ENCODE measurements around the gene SYK. TPM values are rescaled to one million over a fixed set of nuclear protein-coding genes. Genes with fewer than 3 reads are reported as not detected.

The SYK gene
- total and polyA plus RNA-seq, 5 donors: 0.97 to 9.5 (median 6.8) TPM

DNA sequence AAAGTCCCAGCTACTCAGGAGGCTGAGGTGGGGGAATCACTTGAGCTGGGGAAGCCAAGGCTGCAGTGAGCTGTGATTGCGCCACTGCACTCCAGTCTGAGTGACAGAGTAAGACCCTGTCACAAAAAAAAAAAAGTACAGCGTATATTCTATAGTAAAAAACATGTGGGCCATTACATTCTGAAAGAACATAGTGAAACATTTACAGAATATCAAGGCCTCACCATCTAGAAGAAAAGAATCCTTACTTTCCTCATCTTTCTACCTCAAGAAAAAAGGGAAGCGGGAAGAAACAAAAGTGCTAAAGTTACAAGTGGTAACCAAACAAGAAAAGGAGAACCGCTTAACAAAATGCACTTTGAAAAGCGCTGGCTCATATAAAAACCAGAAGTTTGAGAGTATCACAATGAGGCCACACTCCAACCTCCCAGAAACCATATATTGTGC lies 5.7 kb upstream of the SYK start:
- Histone ChIP-seq H3K4me1 (ENCODE audit: control insufficient read depth, insufficient read depth, low read length) (no peaks in the 10 kb centered on the region), H3K27ac (ENCODE audit: low read length) (no peak overlapping the region), H3K27me3 (ENCODE audit: control insufficient read depth, insufficient read depth) (no peaks in the 10 kb centered on the region), H3K9me3 (ENCODE audit: control insufficient read depth, low read length) (no peaks in the 10 kb centered on the region), H3K4me3 (ENCODE audit: low read length) (no peak overlapping the region)
- 80% methylated on average over 5 of the region's 5 CpGs for WGBS
- intact Hi-C loops (cut with DNase I): no loop called here
- DNase-seq (no peak), ATAC-seq (no peak)

DNA sequence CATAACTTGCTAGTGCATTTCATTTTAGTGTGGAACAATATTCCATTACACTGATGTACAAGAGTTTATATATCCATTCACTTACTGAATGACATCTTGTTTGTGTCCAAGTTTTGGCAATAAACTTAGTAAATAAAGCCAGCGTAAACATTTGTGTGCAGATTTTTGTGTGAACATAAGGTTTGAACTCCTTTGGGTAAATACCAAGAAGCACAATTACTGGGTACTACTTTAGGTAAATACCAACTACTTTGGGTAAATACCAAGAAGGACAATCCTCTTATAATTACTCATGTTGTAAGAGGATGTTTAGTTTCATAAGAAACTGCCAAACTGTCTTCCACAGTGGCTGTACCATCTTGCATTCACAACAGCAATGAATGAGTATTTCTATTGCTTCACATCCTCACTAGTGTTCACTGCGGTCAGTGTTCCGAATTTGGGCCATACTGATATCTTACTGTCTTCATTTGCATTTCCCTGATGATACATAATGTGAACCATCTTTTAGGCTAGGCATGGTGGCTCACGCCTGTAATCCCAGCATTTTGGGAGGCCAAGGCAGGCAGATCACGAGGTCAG lies 2.3 kb upstream of the SYK start:
- no peak overlapping the region for H3K27ac ChIP-seq (ENCODE audit: low read length)
- no peaks in the 10 kb centered on the region for H3K27me3 ChIP-seq (ENCODE audit: control insufficient read depth, insufficient read depth)
- H3K4me3 ChIP-seq (ENCODE audit: low read length): no peak overlapping the region
- ATAC-seq (no peak), DNase-seq (no peak)
- WGBS: 79% methylated on average over 5 of the region's 5 CpGs
- H3K9me3 ChIP-seq (ENCODE audit: control insufficient read depth, low read length): no peaks in the 10 kb centered on the region
- no peaks in the 10 kb centered on the region for H3K4me1 ChIP-seq (ENCODE audit: control insufficient read depth, insufficient read depth, low read length)
- intact Hi-C loops (cut with DNase I): no loop called here

DNA sequence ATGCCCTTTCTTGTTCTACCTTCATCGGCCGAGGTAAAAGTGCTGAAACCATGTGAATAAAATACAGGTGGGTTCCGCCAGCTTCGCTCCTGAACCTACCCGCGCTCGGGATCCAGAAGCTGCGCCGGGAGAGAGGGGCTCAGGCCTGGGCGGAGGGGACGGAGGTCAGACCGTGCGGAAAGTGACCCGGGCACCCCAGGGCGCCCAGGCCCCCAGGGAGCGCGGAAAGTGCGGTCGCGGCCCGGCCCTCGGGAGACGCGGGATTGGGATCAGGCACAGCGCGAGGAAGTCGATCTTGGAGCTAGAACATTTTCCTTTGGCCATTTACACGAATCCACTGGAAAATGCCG lies 329 bp downstream of the SYK start:
- Histone ChIP-seq H3K4me3 (ENCODE audit: low read length) (peak overlapping the region; percentile 8), H3K9me3 (ENCODE audit: control insufficient read depth, low read length) (no peaks in the 10 kb centered on the region), H3K27ac (ENCODE audit: low read length) (no peak overlapping the region), H3K27me3 (ENCODE audit: control insufficient read depth, insufficient read depth) (no peaks in the 10 kb centered on the region), H3K4me1 (ENCODE audit: control insufficient read depth, insufficient read depth, low read length) (no peaks in the 10 kb centered on the region)
- 5% methylated on average over 29 of the region's 29 CpGs for WGBS
- intact Hi-C loops (cut with DNase I): no loop called here
- ATAC-seq (peak; percentile 51 to 54), DNase-seq (no peak)

DNA sequence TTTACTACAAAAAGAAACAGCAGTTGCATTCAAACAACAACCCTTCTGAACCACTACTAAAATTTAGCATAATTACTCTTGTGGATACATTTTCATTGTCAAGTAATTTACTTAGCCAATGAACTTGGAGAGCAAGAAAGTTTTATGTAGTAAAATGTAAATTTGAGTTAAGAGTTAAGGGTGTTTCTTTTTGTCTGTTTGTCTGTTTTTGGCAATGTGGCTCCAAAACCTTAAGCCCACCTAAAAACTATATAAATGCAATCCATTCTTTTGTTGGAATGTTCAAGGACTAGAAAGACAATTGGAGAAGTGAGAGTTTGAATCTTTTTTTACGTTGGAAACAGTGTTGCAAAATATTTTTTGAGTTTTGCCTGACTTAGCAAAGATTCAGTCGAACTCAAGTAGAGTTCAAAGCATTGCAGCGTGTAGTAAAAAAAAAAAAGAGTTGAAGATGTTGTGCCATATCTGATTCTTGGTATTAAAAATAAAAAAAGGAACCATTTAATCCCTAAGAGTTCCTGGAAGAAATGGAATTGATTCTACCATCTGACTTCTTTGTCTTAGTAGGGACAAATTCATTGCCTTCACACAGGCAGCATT lies 867 bp downstream of the SYK start:
- 74% methylated on average over 3 of the region's 3 CpGs for WGBS
- Histone ChIP-seq H3K27ac (ENCODE audit: low read length) (no peak overlapping the region), H3K4me3 (ENCODE audit: low read length) (peak overlapping the region; percentile 8), H3K9me3 (ENCODE audit: control insufficient read depth, low read length) (no peaks in the 10 kb centered on the region), H3K4me1 (ENCODE audit: control insufficient read depth, insufficient read depth, low read length) (no peaks in the 10 kb centered on the region), H3K27me3 (ENCODE audit: control insufficient read depth, insufficient read depth) (no peaks in the 10 kb centered on the region)
- no peak for ATAC-seq
- intact Hi-C loops (cut with DNase I): no loop called here
- DNase-seq: no peak

DNA sequence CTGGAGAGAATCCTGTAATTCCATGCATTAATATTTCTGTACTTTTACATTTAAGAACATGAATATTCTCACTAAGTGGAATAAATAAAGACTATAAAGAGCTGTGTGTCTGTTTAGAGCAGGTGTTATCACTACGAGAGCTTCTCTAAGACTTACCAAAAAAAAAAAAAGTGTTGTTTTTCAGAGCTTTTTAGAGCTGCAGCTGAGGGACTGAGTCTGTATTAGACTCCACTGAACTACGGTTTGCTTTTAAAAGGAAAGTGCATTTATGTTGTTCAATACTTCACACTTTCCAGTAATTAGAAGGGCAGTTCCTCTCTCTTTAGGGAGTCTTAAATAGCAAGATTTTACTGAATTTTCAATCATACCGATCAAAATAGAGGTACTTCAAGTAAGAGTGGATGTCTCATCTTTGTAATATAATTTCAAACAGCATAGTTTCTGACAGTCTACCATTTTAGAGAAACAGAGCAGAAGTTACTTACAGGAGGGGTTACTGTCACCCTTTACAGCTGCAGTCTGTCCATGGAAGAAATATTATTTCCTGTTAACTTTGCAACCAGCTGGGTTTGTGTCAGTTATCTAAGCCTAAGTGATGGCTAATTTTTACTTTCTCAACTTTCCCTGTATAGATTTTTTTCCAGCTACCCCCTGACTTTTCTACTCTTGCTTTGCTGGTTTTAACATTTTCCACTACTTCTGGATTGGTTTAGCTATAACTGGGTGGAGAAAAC lies 2.4 kb downstream of the SYK start:
- DNase-seq (no peak), ATAC-seq (no peak)
- Histone ChIP-seq H3K9me3 (ENCODE audit: control insufficient read depth, low read length) (no peaks in the 10 kb centered on the region), H3K27me3 (ENCODE audit: control insufficient read depth, insufficient read depth) (no peaks in the 10 kb centered on the region), H3K4me1 (ENCODE audit: control insufficient read depth, insufficient read depth, low read length) (no peaks in the 10 kb centered on the region), H3K4me3 (ENCODE audit: low read length) (no peak overlapping the region), H3K27ac (ENCODE audit: low read length) (no peak overlapping the region)
- WGBS: 62% methylated on average over 3 of the region's 3 CpGs
- intact Hi-C loops (cut with DNase I): no loop called here

DNA sequence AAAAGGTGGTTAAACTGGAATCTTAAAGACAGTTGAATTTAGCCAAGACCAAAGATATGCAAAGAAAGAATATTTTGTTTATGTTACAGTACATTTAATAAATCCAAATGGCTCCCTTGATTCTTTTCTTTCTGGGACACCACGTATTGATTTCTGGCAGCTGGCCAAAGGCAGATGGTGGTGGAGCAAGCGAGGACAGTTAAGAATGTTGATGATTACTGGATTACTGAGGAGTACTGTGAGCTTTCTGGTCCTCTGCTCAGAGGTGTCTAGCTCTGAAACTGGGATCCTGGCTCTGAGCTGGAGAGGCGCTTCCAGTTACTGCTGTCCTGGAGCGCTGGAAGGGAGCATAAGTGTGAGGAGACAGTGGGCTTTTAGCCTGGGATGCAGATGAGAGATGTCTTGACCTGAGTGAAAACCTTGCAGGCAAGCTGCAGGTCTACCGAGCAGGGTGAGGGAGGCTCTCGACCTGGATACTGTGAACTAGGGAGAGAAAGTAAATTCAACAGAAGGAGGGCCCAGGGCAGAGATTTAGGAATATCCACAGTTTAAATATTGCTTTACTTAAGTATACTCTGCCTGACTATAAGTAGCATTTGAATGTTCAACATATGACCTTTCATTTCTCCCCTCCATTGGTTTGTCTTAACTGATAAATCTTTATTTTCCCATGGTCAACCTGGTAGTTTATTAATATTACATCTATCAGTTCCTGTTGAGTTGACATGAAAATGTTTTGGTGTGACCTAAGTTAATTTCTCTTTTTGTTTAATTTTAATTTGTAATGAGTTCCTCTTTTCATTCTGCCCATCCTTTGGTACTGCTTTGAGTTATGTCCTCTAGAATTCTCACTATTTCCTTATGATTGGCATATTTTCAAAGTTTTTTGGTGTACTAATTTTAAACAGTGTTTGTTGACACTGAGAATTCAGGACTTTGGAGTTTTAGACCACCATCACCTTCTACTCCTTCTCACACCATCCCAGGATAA lies 3.7 kb downstream of the SYK start:
- Histone ChIP-seq H3K27me3 (ENCODE audit: control insufficient read depth, insufficient read depth) (no peaks in the 10 kb centered on the region), H3K27ac (ENCODE audit: low read length) (no peak overlapping the region), H3K4me3 (ENCODE audit: low read length) (no peak overlapping the region), H3K9me3 (ENCODE audit: control insufficient read depth, low read length) (no peaks in the 10 kb centered on the region), H3K4me1 (ENCODE audit: control insufficient read depth, insufficient read depth, low read length) (no peaks in the 10 kb centered on the region)
- DNase-seq (no peak), ATAC-seq (no peak)
- intact Hi-C loops (cut with DNase I): no loop called here
- 54% methylated on average over 6 of the region's 6 CpGs for WGBS

DNA sequence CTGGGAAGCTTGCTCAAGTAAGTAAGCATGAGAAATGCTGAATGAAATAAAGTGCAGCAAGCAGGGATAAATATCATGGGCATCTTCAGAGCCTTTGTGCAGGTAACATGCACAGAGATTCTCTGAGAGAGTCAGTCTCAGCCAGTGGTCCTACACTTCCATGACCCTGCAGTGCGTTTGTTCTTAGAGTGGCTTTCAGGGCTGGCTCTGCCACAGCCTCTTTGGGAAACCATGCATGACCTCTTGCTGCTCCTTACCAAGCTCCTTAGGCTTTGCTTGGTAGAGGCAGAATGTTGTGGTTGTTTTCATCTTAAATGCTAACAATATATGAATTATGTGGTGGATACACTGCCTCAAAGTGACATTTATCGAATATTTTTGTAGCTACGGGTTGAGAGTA lies 5.4 kb downstream of the SYK start:
- Histone ChIP-seq H3K9me3 (ENCODE audit: control insufficient read depth, low read length) (no peaks in the 10 kb centered on the region), H3K4me1 (ENCODE audit: control insufficient read depth, insufficient read depth, low read length) (no peaks in the 10 kb centered on the region), H3K27ac (ENCODE audit: low read length) (no peak overlapping the region), H3K27me3 (ENCODE audit: control insufficient read depth, insufficient read depth) (no peaks in the 10 kb centered on the region), H3K4me3 (ENCODE audit: low read length) (no peak overlapping the region)
- ATAC-seq (no peak), DNase-seq (no peak)
- intact Hi-C loops (cut with DNase I): no loop called here
- 86% methylated on average over 3 of the region's 3 CpGs for WGBS

DNA sequence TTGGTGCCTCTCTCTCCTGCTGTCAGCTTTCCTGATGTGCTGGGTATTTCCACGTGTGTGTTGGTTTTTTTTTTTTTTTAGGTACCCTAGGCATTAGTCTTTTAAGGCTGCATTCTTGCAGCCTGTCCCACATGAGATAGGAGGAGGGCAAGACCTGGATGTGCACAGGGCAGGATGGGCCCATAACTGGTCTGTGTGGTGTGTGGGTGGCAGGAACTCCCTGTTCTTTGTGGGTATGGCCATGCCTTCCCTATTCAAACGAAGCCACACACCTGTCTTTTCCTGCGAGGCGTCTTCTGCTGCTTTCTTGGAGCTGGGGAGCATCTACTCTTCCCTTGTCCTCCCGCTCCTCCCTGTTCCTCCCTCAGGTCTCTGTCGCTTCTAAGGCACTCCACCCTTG lies 6.8 kb downstream of the SYK start:
- Histone ChIP-seq H3K27me3 (ENCODE audit: control insufficient read depth, insufficient read depth) (no peaks in the 10 kb centered on the region), H3K9me3 (ENCODE audit: control insufficient read depth, low read length) (no peaks in the 10 kb centered on the region), H3K27ac (ENCODE audit: low read length) (no peak overlapping the region), H3K4me3 (ENCODE audit: low read length) (no peak overlapping the region), H3K4me1 (ENCODE audit: control insufficient read depth, insufficient read depth, low read length) (no peaks in the 10 kb centered on the region)
- no peak for ATAC-seq
- intact Hi-C loops (cut with DNase I): no loop called here
- WGBS: 72% methylated on average over 6 of the region's 6 CpGs
- no peak for DNase-seq

DNA sequence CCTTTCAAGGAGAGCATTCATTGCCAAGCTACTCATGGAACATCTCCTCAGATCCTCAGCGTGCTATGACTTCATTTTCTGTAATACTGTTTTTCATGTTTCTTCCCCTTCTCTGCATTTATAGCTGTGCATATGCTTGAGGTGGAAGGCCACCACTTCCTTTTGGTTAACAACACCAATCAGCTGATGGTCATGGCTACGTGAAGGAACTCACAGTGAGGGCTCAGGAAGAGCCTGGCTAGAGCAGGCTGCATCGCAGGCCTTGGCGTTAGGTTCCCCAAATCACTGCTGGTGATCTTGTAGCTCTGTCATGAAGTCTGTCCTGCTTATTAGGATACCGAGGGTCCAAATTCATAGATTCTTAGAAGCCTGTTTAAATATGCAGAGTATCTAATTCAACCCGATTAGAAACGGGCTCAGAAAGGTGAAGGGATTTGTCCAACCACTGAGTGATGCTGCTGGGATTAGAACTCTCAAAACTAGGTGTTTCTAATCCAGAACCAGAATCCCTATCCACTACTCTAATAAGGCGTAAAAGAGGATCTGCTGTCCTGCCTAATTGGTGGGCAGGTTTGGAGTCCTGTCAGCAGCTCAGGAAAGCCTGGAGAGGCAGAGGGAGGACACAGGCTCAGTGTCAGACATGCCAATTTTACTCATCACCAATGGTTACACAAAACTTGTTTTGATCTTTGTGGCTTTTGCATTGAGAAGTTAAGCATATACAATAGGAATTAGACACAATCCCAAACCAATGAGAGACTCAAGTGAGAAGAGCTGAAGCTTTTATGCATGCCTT lies 7.5 kb downstream of the SYK start:
- 81% methylated on average over 8 of the region's 8 CpGs for WGBS
- H3K9me3 ChIP-seq (ENCODE audit: control insufficient read depth, low read length): no peaks in the 10 kb centered on the region
- ATAC-seq: peak; percentile 43 to 60
- DNase-seq: no peak
- intact Hi-C loops (cut with DNase I): no loop called here
- no peak overlapping the region for H3K4me3 ChIP-seq (ENCODE audit: low read length)
- H3K4me1 ChIP-seq (ENCODE audit: control insufficient read depth, insufficient read depth, low read length): no peaks in the 10 kb centered on the region
- no peaks in the 10 kb centered on the region for H3K27me3 ChIP-seq (ENCODE audit: control insufficient read depth, insufficient read depth)
- no peak overlapping the region for H3K27ac ChIP-seq (ENCODE audit: low read length)

DNA sequence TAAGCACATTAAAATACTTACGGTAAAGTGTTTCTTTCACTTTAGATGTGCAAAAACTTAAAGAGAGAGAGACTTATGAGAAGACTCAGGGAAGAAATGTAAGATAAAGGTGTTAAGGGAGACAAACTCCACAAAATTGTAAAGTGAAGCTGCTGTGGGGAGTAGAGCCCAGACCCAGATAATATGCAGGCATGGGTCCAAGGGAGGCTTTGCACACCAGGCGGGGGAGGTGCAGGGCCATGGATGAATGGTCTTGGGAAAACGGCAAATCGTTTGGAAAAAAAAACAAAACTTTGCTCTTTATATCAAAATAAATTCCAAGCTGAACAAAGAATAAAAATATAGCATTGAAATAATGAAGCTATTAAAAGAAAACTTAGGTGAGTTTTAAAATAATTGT lies 9.1 kb downstream of the SYK start:
- H3K27ac ChIP-seq (ENCODE audit: low read length): no peak overlapping the region
- DNase-seq: no peak
- intact Hi-C loops (cut with DNase I): no loop called here
- no peaks in the 10 kb centered on the region for H3K4me1 ChIP-seq (ENCODE audit: control insufficient read depth, insufficient read depth, low read length)
- no peaks in the 10 kb centered on the region for H3K27me3 ChIP-seq (ENCODE audit: control insufficient read depth, insufficient read depth)
- WGBS: 53% methylated on average over 4 of the region's 4 CpGs
- no peak overlapping the region for H3K4me3 ChIP-seq (ENCODE audit: low read length)
- H3K9me3 ChIP-seq (ENCODE audit: control insufficient read depth, low read length): no peaks in the 10 kb centered on the region
- ATAC-seq: no peak
